ENCODE measurements around the gene UBN2.
"Not testable (repeated sequence)": the region's sequence is repeated elsewhere in the genome, so short reads cannot be mapped to it uniquely, and the experiment has no call there.

UBN2 gene

GRCh38 chr7:139300390-139300789 lies 69.4 kb downstream of the UBN2 start:
- no peak for DNase-seq

- DNase-seq, result no peak
These were observed 73.5 kb downstream of the UBN2 start for GRCh38 chr7:139304517-139304916.

GRCh38 chr7:139317939-139318505 lies 87.0 kb downstream of the UBN2 start:
- no peak for DNase-seq

GRCh38 chr7:139321071-139321745 lies 90.2 kb downstream of the UBN2 start:
- peak in 1 of 2 donors; percentile 8 for DNase-seq

- DNase-seq, result not testable (repeated sequence)
These were observed 93.7 kb downstream of the UBN2 start for GRCh38 chr7:139324709-139325108.

- no peak for DNase-seq
These were observed 97.3 kb downstream of the UBN2 start for GRCh38 chr7:139328375-139328774.

- no peak for DNase-seq
These were observed 98.1 kb downstream of the UBN2 start for GRCh38 chr7:139329119-139329518.

- no peak for DNase-seq
These were observed 99.4 kb downstream of the UBN2 start for GRCh38 chr7:139330333-139331030.

- no peak for DNase-seq
These were observed 101.8 kb downstream of the UBN2 start for GRCh38 chr7:139332697-139333359.

GRCh38 chr7:139333443-139333842 lies 102.4 kb downstream of the UBN2 start:
- not testable (repeated sequence) for DNase-seq

- DNase-seq, result no peak
These were observed 103.5 kb downstream of the UBN2 start for GRCh38 chr7:139334399-139335150.

- DNase-seq, result no peak
These were observed 108.0 kb downstream of the UBN2 start for GRCh38 chr7:139339025-139339424.

GRCh38 chr7:139339698-139340036 lies 108.6 kb downstream of the UBN2 start:
- DNase-seq, result no peak

- peak; percentile 99 for DNase-seq
These were observed 109.2 kb downstream of the UBN2 start for GRCh38 chr7:139340037-139340807.

GRCh38 chr7:139340808-139341057 lies 109.7 kb downstream of the UBN2 start:
- no peak for DNase-seq

- peak; percentile 89 to 91 for DNase-seq
These were observed 110.2 kb downstream of the UBN2 start, which contains the start of gene FMC1 for GRCh38 chr7:139341058-139341775. FMC1 (plus strand) TSS chr7:139341337; CDS start chr7:139341385, 48 bp downstream.

- DNase-seq, result no peak
These were observed 110.8 kb downstream of the UBN2 start for GRCh38 chr7:139341776-139342226.

GRCh38 chr7:139345042-139345441 lies 114.0 kb downstream of the UBN2 start:
- no peak for DNase-seq

GRCh38 chr7:139351027-139351426 lies 120.0 kb downstream of the UBN2 start:
- DNase-seq, result no peak

GRCh38 chr7:139354729-139355128 lies 123.7 kb downstream of the UBN2 start:
- DNase-seq, result no peak

- no peak for DNase-seq
These were observed 124.3 kb downstream of the UBN2 start for GRCh38 chr7:139355320-139355719.

Measured in CD4-positive, alpha-beta T cell treated with Interleukin-4 for 1 hour (primary cell).